GM19467 (cell line): ENCODE measurements around the gene HRH3.

Source experiments
- ATAC-seq: cut with Tn5 transposase; IDR thresholded peaks from one replicate; pipeline ENCODE4 v1.9.1; 2021; ENCODE audit warnings: mild to moderate bottlenecking, moderate library complexity; ENCODE audit not compliant: unreplicated experiment

HRH3 gene

DNA sequence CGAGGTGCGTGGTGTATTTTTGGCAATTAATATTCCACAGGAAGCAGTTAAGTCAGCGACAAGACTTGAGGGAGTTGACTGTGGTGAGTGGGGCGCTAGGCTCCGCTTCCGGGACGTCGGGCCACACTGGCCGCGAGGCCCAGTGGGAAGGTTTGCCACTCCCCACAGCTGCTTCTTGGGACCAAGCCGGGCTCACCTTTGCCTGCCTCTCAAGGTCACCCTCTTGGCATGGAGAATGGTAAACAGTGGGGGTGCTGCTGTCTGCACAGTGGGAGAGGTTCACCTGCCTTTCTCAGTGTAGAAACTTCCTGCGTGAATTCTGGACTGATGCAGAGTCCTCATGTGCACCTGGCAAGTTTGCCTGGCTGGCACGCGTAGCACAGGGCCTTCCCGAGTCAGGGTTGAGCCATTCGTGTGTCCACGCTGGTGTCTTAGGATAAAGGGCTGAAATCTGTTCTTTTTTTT, 24.6 kb upstream of the HRH3 start:
- ATAC-seq: no peak

DNA sequence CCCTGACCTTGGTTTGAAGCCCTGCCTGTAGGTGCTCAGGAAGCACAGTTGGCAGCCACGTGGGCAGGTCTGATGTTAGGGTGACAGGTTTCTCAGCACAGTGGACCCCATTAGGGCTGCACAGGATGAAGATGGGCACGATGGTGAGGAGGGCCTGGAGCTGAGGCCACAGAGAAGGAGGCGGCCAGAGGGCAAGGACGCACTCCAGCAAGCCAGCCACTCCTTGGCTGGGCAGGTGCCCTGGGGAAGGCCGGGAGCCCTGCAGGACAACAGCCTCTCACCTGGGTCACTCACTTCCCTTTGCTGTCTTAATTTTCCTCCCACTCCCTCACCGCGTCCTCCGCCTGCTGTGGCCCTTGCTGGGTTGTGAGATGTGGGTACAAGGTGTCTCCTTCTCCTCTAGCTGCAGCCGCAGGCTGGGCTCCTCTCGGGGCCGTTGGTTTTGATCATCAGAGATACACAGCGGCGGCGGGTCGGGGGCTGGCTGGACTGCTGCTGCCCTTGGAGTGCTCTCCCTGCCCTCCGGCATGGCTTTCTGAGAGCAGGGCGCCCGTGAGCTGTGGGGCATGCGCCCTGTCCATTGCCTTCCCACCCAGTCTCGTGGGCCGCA, 23.9 kb upstream of the HRH3 start:
- ATAC-seq: no peak

DNA sequence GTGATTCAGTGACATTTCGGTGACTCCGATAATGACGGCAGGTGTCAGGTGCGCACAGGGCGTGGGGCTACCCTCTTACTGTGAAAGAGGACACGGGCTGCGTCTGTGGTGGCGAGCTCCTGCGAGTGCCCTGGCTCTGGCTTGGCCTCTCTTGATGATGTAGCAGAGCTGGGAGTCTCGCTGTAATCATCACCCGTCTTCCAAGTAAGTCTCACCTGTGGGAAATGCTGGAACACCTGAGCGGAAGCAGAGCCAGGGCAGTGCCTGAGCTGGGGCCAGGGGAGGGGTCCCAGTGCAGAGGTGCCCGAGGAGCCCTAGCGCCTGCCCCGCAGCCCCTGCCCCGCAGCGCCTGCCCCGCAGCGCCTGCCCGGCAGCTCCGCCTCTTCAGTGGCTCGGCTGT, 23.0 kb upstream of the HRH3 start:
- ATAC-seq: no peak

DNA sequence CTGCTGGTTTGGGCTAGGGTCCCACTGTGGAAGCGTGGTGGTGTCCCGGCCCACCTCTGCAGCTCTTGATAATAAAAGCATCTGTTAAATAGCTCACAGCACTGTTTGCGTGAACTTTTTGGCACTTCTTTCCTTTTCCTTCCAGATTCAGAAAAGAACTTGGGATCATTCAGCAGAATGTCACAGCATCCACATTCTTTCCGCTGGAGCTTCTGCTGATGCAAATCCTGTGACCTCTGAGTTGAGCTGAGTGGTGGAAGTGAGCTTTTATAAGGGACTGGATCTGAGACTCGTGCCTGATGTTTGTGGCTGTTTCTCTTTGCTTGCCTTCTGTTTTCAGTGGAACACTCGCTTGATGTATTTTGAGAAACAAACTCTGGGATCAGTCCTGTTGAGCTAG, 22.1 kb upstream of the HRH3 start:
- ATAC-seq: no peak

DNA sequence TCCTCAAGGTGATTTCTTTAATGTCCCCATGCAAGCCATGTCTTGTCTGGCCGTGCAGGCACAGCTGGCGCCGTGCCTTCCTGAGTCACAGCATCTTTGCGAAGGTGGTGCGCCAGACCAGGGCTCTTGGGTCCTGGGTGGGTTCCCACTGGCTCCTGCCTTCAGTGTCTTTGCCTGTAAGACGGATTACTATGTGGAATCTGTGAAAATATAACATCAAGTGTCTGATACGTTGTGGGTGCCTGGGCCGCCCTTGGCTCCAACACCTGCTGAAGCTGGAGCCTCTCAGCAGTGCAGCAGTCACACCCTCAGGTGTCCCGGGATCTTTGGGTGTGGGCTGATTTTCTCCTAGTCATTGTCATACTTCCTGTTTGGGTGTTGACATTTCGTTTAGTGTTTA, 21.4 kb upstream of the HRH3 start:
- no peak for ATAC-seq

DNA sequence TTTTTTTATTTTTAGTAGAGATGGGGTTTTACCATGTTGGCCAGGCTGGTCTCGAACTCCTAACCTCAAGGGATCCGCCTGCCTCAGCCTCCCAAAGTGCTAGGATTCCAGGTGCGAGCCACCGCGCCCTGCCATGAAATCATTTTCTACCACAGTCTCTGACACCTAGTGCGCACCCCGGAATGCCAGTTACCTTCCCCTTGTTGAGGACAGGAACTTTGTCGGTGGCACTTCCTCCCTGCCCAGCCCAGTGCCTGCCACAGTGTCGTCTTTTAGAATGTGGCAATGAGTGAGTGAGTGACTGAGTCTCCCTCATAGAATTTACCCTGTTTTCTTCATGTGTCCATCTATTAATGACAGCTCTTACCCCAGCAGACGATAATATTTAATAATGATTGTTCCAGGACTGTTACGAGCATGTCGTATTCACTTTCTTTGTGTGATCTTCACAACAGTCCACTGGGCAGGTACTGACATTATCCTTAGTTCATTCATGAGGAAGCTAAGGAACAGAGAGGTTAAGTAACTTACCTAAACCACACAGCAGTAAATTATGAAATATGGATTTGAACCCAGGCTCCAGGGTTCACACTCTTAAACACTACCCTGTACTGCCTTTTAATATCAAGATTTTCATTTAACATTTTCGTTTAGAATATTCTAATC, 20.1 kb upstream of the HRH3 start:
- no peak for ATAC-seq

DNA sequence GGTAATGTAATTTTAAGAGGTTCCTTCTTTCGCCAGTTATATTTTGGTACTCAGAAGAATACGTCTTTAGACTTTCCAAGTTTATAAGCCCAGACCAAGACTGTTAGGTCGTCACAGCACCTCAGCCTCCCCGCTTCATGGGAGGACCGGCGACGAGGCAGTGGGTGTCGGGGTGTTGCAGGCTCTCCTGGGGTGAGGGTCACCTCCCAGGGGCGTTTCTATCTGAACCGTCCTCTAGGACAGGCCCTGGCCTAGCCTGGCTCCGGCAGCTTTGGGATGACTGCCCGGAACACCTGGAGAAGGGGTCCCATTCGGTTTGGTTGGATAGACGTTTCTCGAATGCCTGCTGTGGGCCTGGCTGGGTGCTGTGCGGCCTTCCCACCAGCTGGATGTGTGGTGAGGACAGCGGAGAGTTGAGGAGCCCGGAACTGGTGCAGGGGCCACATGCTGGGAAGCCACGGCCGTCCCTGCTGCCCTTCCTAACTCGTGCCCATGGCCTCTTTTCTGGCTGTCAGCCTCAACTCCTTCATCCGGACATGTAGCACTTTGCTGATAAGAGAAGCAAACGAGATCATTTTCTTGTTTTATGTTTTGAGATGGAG, 19.3 kb upstream of the HRH3 start:
- no peak for ATAC-seq

DNA sequence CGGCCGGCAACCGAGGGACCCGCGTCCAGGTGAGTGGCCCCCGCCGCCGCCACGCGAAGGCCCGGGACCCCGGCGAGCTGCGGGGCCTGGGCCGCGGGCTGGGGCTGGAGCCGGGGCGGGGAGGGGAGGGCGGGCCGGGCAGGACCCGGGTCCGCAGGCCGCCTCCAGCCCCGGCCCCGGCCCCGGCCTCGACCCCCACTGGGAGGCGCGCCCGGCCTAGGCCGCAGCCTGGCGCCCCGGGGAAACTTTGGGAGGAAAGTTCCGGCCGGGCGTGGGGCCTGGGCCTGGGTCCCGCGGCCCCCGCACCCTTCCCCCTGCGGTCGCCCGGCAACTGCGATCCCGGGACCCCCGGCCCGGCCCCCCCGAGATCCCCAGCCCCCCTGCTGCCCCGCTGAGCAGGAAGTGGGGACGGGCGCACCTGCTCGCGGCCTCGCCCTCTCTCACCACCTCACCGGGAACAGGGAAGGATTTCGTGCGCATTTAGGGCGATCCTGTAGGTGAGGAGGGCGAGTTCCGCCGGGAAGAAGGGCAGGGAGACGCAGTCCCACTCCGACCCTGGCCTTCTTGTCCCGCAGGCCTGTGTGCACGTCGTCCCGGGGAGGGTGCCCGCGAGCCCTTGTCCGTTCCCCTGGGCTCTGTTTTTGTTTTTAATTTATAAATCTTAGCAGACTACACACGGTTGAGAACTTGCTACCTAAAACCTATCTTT, 18.6 kb upstream of the HRH3 start:
- peak; percentile 5 for ATAC-seq

DNA sequence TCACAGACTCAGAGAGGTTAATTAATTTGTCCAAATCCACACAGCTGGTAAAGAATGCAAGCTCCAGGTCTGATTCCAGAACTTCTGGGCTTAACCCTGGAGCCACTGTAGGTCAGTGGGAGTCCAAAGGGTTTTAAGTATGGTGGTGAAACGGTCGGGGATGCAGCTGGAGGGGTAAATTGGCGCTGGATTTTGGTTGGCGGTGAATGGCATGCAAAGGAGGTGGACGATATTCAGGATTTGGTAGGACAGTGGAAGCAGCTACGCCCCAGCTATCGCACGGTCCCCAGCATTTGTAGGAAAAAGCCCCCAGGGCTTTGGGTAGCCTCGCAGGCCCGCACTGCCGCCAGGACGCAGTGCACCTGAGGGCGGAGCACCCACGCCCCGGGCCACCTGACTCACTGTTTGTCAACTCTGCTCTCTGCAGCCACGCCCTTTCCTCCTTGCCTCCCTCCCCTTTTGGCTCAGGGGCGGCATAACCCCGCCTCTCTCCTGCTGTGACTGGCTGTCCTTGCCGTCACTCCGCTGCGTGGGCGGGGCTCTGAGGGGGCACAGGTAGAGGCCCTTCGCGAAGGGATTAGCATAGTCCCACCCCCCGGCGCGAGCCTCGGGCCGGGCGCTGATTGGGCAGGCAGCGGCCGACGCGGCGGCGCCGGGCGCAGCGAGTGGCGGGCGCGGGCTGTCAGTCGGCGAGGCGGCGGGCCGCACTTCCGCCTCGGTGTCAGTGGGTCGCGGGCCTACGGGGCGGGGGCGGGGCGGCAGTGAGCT, 17.9 kb upstream of the HRH3 start, which contains the start of gene OSBPL2:
Gene OSBPL2, plus strand, starts transcription at position 721 of the 768 bp plus-strand sequence. CDS start 17,664 bp downstream, outside the sequence.
- ATAC-seq: peak; percentile 92

DNA sequence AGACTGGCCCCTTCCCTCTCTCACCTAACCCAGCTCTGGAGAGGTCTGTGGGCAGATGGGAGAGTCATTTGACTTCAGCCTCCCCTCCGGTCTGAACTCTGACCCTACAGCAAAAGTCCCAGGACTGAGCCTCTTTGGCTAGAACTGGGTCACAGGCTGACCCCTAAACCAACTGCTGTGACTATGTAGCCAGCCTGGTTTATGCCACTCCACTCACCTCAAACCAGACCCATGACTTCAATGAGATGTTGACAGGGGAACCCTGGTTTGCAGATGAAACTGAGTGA, 17.4 kb upstream of the HRH3 start:
- ATAC-seq: no peak

DNA sequence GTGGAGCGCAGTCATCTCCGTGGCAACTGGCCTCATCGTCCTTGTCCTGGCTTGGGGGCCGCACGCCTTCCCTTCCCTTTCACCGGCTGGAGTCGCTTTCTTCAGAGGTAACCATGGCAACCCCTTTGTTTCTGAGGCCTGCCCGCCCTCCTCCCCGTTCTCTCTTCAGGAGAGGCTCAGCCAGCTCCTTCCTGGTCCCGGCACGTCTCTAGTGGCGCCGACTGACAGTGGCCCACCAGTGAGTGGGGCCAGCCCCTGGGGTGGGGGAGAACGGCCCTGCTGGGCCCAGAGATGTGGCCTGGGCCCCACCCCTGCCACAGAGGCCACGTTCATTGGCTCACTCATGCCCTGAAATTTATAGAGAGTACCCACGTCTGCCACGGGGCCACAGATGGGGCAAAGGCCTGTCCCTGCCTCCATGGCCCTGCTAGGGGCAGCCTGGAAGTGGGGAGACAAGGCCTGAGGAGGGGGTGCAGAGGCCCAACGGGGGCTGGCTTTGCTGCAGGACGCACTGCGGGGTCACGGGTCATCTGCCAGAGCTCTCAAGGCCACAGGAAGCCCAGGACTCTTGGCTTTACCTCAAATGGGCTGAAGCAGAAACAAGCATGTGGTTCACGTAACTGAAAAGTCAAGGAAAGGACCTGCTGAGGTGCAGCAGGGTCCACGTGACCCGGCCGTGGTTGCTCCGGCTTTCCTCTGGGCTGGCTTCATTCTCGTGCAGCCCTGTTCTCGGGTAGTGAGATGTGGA, 16.9 kb upstream of the HRH3 start:
- no peak for ATAC-seq

DNA sequence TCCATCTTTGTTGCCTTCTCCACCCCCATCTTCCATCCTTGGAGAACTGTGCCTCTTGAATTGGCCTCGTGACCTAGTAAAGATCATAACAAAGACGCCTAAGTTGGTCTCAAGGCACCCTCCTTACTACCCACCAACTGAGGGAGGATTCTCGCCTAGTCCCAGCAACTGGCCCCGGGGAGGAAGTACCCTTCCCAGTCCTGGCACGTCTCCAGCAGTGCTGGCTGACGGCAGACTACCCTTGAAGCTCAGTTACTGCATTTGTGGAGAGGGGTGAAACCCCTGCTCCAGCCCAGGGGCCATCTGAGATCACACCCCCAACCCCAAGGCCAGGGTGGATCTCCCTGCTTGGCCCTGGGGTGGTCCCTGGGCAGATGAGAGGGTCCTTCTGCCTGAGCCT, 16.1 kb upstream of the HRH3 start:
- no peak for ATAC-seq

DNA sequence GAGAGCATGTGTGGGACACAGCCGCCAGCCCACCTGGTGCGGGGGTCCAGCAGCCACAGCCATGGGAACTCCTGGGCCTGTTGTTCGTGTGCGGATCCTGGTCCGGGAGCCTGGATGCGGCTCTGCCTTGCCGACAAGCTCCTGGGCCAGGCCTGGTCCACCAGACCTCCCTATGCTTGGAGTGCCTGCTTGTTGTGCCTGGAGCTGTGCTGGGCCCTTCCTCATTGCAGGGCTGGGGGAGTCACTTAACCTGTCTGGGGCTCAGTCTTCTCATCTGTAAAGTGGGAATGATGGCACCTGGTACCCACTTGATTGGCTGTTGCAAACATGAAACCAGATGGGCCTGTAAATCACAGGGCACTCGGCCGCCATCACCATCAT, 15.7 kb upstream of the HRH3 start:
- no peak for ATAC-seq

DNA sequence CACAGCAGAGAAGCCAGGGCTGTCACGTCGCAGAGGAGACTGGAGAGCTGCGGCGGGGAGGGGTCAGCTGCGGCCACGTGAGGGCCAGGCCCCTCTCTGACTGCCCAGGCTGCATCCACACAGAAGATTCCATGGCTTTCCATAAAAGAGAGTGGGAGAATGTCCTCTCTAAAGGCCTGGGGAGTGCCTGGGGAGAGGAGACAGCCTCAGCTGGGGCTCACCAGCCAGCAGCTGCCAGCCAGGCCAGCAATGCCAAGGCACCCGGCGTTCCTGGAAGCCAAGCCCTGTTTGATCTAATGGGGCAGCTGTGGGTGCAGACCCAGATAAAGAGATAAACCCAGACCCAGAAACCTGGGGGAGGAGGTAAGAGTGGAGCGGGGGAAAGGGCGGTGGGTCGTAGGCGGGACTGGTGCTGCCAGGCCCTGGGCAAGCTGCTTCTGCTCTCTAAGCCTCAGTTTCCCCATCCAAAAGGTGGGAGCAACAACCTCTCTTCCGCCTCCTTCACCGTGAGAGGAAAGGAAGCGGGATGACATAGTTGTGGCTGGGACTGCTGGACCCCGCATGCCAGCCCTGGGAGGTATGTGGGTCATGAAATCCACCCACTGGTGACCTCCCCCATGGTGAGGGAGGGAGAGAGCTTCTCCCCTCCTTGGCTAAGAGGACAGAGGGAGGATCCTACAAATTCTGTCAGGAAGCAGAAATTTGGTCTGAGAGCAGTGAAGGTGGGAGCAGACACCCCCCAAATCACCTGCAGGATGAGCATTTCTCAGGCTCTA, 15.1 kb upstream of the HRH3 start:
- ATAC-seq: no peak

DNA sequence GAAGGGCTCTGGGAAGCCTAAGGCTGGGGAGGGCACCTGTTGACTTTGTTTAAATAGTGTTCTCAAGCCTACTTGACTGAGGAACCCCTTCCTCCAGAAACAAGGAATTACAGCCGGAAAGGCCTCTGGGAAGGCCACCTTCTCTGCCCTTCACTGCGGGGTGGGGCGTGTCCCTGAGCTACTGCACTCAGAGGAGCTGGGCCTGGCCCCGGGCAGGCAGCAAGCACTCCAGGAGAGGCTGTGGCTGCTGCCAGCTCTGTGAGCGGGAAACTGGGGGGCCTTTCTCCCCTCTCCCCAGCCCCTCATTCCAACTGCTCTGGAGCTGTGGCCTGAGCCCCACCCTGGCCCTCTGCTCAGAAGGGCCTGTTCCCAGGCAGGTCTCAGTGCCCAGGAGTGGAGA, 14.3 kb upstream of the HRH3 start:
- no peak for ATAC-seq

DNA sequence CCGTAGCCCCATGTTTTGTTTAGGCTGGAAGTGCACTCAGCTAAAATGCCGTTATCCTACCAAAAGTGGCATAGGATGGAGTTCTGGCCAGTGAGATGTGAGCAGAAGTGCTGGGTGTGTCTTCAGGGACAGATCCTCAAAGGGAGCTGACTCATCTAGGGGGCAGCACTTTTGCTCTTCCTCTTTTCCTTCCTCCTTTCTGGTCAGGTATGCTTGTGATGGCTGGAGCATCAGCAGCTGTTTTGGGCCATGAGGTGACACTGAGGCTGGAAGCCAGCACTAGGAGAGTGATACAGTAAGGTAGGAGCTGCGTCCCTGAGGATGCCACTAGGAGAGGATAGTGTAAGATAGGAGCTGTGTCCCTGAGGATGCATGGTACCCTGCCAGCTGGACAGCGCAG, 13.6 kb upstream of the HRH3 start:
- no peak for ATAC-seq

DNA sequence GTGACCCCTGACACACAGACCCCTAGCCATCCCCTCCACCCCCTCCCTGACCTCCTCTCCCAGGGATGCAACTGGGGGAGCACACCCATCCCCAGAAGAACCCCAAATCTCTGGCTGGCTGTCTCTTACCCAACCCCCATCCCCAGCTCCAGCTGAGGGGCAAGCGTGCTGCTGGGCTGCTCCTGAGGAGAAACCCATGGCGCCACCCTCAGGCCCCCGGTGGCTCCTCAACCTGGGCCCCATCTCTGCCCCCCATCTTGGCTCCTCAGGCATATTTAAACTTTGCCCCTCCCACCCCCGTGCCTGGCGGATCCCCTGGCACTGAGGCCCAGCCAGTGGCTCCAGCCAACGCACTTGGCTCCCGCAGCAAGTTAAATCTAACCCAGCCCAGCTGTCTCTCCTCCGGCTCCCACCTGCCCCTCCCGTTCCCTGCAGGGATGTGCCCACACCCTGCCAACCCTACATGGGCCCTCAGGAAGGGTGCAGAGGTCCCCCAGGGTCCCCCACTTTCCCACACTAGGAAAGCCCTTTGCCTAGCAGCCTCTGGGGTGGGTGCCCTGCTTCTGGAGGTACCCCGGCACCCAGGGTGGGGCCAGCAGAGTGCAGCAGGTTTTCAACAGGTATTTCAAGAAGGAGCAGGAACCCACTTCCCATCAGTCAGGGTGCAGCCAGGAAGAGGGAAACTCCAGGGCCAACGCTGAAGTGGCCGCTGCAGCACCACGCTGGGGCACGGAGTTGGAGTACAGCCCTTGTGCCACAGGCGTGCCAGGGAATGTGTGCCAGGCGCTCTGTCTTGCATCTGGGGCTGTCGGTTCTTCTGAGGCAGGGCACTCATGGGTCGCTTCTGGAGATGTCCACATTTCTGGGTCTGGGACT, 12.9 kb upstream of the HRH3 start:
- ATAC-seq: no peak

DNA sequence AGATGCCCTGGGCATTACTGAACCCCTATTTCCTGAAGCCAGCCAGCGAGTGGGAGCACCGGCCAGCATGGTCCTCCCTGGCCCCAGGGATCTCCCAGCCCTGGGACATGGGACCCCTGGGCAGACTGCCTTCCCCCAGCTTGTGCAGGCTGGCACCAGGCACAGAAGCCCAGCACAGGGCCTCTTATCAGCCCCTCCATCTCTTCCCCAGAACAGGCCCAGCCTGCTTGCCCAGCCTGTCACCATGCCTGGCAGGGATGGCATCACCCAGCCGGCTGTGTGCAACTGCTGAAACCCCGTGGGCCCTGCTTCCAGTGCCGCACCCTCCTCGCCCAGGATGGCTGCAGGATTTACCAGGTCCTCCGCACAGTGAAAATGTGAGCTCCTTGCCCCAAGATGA, 12.1 kb upstream of the HRH3 start:
- no peak for ATAC-seq

DNA sequence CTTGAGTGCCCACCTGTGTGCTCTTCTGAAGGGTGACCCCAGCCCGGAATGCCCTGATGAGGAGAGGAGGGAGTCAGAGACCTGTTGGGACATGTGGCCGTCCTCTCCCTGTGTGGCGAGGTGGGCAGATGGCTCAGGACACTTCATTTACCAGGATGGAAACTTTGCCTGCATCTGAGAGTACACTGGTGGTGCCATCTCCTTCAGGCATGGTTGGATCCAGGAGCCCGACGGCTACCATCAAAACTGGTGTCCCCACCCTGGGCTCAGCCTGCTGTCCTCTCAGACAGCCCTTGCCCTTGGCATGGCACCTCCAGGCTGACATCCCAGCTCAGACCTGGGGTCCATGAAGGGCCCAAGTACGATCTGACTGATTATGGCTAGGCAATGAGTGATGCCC, 11.2 kb upstream of the HRH3 start:
- ATAC-seq: no peak
